Osteoblast (primary cell): ENCODE measurements around the gene TCERG1L. TPM values are rescaled to one million over a fixed set of nuclear protein-coding genes. Genes with fewer than 3 reads are reported as not detected.
"Not testable (repeated sequence)": the region's sequence is repeated elsewhere in the genome, so short reads cannot be mapped to it uniquely, and the experiment has no call there.

Source experiments
- DNase-seq: peaks from one replicate; pipeline ENCODE4 v3.0.0; 2011; ENCODE audit warnings: low spot score, mixed read lengths; ENCODE audit not compliant: insufficient read length; ENCODE audit errors: missing footprints
- H2AFZ ChIP-seq: 2 replicates; pipeline ENCODE4 v1.6.0; 2011; ENCODE audit warnings: mild to moderate bottlenecking, low read length
- H3K27ac ChIP-seq: 2 replicates; pipeline ENCODE4 v1.5.1; 2011; ENCODE audit warnings: mild to moderate bottlenecking, low read depth, low read length, moderate library complexity
- H3K27me3 ChIP-seq: 2 replicates; pipeline ENCODE4 v1.6.0; 2012; ENCODE audit warnings: mild to moderate bottlenecking, control low read depth, inconsistent platforms, low read length, moderate library complexity; ENCODE audit not compliant: insufficient read depth
- H3K36me3 ChIP-seq: 2 replicates; pipeline ENCODE4 v1.5.1; 2011; ENCODE audit warnings: mild to moderate bottlenecking, low read length, control low read depth, moderate library complexity; ENCODE audit not compliant: insufficient read depth
- H3K4me1 ChIP-seq: 2 replicates; pipeline ENCODE4 v1.5.1; 2011; ENCODE audit warnings: mild to moderate bottlenecking, low read length, control low read depth, moderate library complexity; ENCODE audit not compliant: insufficient read depth
- H3K4me2 ChIP-seq: 2 replicates; pipeline ENCODE4 v1.6.0; 2011; ENCODE audit warnings: mild to moderate bottlenecking, low read length; ENCODE audit not compliant: insufficient read depth
- H3K4me3 ChIP-seq: fragments of 200-600 bp; sonication (generic); 3 replicates; pipeline ENCODE4 v1.5.1; 2012; ENCODE audit warnings: mild to moderate bottlenecking, low read length, inconsistent platforms; ENCODE audit not compliant: insufficient read depth
- H3K79me2 ChIP-seq: 2 replicates; pipeline ENCODE4 v1.6.0; 2012; ENCODE audit warnings: mild to moderate bottlenecking, low read length, control low read depth, inconsistent platforms; ENCODE audit not compliant: insufficient read depth
- H3K9me3 ChIP-seq: 2 replicates; pipeline ENCODE4 v1.5.1; 2011; ENCODE audit warnings: low read depth, low read length, control low read depth
- H4K20me1 ChIP-seq: 2 replicates; pipeline ENCODE4 v1.6.0; 2012; ENCODE audit warnings: mild to moderate bottlenecking, low read length, control low read depth; ENCODE audit not compliant: insufficient read depth
- total RNA-seq: library from RNA; depleted of rRNA; stranded (reverse); fragments of >200 nt; gene quantifications from 2 replicates; pipeline ENCODE4 v1.2.3, GENCODE V29; 2012
- TF ChIP-seq, protein P1 (sequence below): IDR thresholded peaks from 2 replicates; pipeline ENCODE4 v1.5.1; 2011; ENCODE audit warnings: mild to moderate bottlenecking, low read depth, low read length, moderate library complexity; ENCODE audit errors: extremely low read depth

TCERG1L gene
- total RNA-seq, 1 donor = under 0.01 TPM

DNA sequence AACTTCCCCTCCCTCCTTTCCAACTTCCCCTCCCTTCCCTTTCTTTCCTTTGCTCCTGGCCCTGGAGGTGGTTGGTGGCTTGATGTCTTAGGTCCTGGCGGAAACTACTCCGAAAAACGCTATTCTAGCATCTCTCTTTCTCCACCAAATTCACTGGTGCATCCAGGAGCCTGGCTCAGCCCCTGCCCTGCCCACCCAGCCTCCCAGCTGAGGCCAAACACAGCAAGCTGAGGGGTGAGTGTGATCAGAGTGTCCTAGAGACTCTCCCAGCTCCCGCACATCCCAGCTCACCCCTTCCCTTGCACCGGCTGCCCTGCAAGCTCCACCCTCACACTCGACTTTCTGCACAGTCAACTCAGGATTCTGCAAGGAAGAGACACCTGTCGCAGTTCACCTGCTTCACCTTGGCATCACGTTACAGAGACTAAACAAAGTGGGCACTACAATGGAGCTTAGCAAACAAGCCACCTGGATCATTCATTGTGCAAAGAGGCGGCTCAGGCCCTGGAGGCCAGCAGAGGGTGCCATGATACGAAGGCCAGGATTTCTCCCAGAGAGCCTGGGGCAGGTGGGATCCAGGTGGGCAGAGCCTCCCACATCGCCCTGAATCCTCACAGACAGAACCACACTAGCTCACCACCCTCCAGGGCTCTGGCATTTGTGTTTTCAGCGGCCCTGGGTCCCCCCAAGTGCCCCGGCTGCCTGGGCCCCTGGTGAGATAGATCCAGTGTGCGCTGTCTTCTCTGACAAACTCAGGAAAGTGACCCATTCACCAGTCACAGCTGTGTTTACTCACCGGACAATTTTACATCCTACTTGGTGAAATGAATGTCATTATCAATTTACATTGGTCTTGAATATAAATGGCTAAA lies 169.6 kb downstream of the TCERG1L start:
- no peaks in the 10 kb centered on the region for H3K27me3 ChIP-seq
- no peaks in the 10 kb centered on the region for H3K79me2 ChIP-seq
- no peaks in the 10 kb centered on the region for H4K20me1 ChIP-seq
- H3K4me1 ChIP-seq = no peaks in the 10 kb centered on the region
- H3K36me3 ChIP-seq = no peaks in the 10 kb centered on the region
- no peak for DNase-seq
- H3K4me2 ChIP-seq = no peak overlapping the region
- no peaks in the 10 kb centered on the region for H3K9me3 ChIP-seq
- H3K27ac ChIP-seq = no peak overlapping the region
- no peak overlapping the region for H3K4me3 ChIP-seq
- no peak overlapping the region for H2AFZ ChIP-seq
- TF ChIP-seq, protein P1, sequence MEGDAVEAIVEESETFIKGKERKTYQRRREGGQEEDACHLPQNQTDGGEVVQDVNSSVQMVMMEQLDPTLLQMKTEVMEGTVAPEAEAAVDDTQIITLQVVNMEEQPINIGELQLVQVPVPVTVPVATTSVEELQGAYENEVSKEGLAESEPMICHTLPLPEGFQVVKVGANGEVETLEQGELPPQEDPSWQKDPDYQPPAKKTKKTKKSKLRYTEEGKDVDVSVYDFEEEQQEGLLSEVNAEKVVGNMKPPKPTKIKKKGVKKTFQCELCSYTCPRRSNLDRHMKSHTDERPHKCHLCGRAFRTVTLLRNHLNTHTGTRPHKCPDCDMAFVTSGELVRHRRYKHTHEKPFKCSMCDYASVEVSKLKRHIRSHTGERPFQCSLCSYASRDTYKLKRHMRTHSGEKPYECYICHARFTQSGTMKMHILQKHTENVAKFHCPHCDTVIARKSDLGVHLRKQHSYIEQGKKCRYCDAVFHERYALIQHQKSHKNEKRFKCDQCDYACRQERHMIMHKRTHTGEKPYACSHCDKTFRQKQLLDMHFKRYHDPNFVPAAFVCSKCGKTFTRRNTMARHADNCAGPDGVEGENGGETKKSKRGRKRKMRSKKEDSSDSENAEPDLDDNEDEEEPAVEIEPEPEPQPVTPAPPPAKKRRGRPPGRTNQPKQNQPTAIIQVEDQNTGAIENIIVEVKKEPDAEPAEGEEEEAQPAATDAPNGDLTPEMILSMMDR = no peak

DNA sequence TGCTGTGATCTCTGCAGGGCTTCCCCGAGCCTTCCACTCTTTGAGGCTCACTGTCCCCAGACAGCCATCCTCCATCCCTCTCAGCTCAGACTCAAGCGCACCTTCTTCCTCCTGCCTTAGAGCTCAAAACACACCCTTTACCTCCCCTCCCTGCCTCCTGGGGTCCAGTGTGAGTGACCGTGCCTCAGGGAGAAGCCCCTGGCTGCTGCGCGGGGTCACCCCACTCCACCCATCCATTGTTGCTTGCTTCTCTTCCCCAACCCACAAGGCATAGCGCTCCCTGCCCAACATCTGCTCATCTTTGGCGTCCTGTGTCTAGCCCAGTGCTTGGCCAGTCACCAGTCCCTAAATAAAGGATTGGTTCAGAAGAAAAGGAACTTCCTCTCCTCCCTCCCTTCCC lies 170.3 kb downstream of the TCERG1L start:
- H3K4me3 ChIP-seq = no peak overlapping the region
- no peak overlapping the region for H2AFZ ChIP-seq
- no peak overlapping the region for H3K27ac ChIP-seq
- no peaks in the 10 kb centered on the region for H3K9me3 ChIP-seq
- no peak for DNase-seq
- H3K4me1 ChIP-seq = no peaks in the 10 kb centered on the region
- no peaks in the 10 kb centered on the region for H4K20me1 ChIP-seq
- H3K4me2 ChIP-seq = no peak overlapping the region
- H3K27me3 ChIP-seq = no peaks in the 10 kb centered on the region
- no peaks in the 10 kb centered on the region for H3K79me2 ChIP-seq
- no peaks in the 10 kb centered on the region for H3K36me3 ChIP-seq
- TF ChIP-seq, protein P1 = no peak

DNA sequence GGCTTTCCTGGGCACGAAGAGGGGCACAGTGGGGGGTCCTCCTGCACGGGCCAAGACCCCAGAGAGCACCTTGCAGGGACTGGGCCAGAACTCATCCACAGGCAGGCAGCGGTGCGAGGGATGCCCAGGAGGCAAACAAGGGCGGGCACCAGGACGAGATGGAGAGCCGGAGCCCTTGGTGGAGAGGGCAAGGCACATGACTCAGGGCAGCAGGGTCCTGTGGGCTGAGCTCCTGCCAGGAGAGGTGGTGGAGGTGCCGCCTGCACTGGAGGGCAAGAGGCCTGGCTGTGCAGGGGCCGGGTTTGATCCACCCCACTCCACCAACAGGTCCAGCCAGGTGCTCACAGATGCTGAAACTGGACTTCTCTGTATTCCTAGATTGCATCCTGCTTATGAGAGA lies 170.9 kb downstream of the TCERG1L start:
- no peaks in the 10 kb centered on the region for H3K79me2 ChIP-seq
- H3K27me3 ChIP-seq = no peaks in the 10 kb centered on the region
- H3K4me2 ChIP-seq = no peak overlapping the region
- no peak overlapping the region for H3K4me3 ChIP-seq
- no peaks in the 10 kb centered on the region for H3K9me3 ChIP-seq
- H3K36me3 ChIP-seq = no peaks in the 10 kb centered on the region
- TF ChIP-seq, protein P1 = no peak
- no peak overlapping the region for H3K27ac ChIP-seq
- H4K20me1 ChIP-seq = no peaks in the 10 kb centered on the region
- DNase-seq = no peak
- H2AFZ ChIP-seq = no peak overlapping the region
- H3K4me1 ChIP-seq = no peaks in the 10 kb centered on the region

DNA sequence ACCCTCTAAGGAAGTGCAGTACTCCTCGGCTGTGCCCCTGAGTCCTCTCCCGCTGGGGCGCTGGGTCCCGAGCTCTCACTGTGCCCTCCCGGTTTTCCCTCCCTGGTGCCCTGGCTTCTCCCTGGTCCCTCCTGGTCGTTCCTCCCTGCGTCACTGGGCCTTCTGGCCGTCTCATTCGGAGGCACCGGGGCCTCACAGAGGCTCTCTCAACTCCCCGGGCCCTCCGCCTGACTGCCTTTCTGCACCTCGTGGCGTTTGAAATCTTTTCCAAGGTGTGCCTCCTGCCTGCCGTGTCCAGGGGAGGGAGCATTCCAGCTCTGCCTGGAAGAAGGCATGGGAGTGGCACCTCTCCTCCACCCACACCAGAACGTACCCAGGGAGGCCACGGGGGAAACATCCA lies 174.3 kb downstream of the TCERG1L start:
- DNase-seq = no peak
- Histone ChIP-seq H3K27ac (no peak overlapping the region), H3K79me2 (no peaks in the 10 kb centered on the region), H3K4me2 (no peak overlapping the region), H4K20me1 (no peaks in the 10 kb centered on the region), H3K9me3 (no peaks in the 10 kb centered on the region), H3K4me1 (no peaks in the 10 kb centered on the region), H3K36me3 (no peaks in the 10 kb centered on the region), H3K4me3 (no peak overlapping the region), H2AFZ (no peak overlapping the region), H3K27me3 (no peaks in the 10 kb centered on the region)
- TF ChIP-seq, protein P1 = no peak

DNA sequence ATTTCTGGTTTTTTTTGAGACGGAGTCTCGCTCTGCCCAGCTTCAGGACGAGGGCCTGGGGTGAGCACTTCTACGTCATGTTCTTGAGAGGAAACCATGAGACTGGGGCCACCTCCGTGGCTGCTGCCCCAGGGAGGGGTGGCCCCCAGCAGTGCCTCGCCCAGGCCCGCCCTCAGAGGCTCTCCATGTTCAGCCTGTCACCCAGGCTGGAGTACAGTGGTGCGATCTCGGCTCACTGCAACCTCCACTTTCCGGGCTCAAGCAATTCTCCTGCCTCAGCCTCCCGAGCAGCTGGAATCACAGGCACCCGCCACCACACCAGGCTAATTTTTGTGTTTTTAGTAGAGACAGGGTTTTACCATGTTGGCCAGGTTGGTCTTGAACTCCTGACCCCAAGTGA lies 175.2 kb downstream of the TCERG1L start:
- not testable (repeated sequence) for H3K4me2 ChIP-seq, H3K9me3 ChIP-seq, H3K4me3 ChIP-seq, DNase-seq, H3K27ac ChIP-seq, H3K27me3 ChIP-seq, H2AFZ ChIP-seq, H3K4me1 ChIP-seq, H3K79me2 ChIP-seq, H4K20me1 ChIP-seq, H3K36me3 ChIP-seq
